HG03457 (cell line): Measurements from ENCODE around the gene PRX.
"Not testable (repeated sequence)": the region's sequence is repeated elsewhere in the genome, so short reads cannot be mapped to it uniquely, and the experiment has no call there.

Experiments
- ATAC-seq: cut with Tn5 transposase; IDR thresholded peaks from one replicate; pipeline ENCODE4 v1.9.1; 2021; ENCODE audit warnings: moderate number of reproducible peaks; ENCODE audit not compliant: unreplicated experiment

The PRX gene

DNA sequence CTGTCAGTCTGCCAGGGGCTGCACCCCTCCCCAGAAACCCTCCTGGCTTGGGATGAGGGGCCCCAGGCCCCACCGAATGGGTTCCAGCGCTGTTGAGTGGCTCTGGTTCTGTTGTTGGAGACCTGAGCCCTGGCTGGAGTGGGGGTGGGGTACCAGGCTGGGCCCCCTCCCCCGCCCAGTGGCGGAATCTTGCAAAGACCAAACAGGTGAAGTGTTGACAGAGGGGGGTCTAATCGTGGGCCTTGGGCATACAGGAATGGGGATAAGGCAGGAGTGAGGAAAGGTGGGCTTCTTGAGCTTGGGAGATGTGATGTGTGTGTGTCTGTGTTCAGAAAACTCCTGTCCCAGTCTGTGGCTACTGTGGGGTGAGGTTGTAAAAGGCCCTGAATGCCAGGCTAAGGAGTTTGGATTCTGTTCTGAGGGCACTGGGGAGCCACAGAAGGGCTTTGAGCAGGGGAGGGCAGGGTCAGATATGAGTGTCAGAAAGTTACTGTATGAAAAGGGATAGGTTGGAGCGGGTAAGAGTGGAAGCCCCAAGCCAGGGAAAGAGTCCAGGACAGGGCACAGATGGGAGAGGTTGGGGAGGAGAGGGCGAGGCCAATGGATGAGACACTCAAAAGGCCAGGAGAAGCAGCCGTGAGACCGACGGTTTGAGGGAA, 23.0 kb downstream of the PRX start, which contains the start of gene HIPK4:
Gene HIPK4 (minus strand): TSS at position 98 of the 659 bp plus-strand sequence. CDS start 279 bp downstream, outside the sequence.
- no peak for ATAC-seq

DNA sequence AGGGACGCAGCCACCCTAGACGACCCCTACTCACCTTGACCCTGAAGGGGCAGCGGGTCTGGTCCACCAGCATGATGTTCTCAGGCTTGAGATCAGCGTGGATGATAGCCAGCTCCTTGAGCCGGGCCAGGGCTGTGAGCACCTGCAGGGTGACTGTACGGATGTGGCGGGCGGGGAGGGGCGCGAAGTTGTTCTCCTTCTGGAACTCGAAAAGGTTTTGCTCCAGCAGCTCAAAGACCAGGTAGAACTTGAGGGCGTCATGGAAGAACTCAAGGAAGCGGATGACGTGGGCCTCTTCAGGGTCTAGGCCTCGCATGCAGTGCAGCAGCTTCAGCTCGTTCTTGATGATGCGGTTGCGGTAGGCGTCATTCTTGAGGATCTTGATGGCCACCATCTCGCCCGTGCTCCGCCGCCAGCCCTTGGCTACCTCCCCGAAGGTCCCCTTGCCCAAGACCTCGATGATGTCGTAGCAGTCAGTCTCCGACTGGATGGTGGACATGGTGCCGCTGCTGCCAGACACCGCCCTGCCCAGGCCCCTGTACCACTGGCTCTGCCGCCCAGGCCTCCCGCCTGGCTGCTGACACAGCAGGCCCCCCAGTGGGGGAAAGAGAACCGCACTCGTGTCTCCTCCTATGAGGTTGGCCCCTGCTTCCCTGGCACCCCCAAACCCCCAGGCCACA, 23.6 kb downstream of the PRX start:
- ATAC-seq: no peak

DNA sequence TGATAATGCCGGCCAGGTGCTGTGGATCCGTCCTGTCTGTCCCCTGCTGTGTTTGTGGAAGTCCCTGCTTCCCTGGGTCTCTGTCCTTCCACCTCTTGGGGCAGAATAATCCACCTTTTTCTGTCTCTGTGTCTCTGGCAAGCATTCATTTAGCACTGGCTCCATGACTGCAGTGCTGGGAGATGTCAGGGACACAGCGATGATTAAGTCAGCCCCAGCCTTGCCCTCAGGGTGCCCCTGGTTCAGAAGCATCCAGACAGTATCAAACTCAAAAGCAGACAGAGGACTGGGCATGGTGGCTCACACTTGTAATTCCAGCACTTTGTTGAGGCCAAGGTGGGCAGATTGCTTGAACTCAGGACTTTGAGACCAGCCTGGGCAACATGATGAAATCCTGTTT, 24.7 kb downstream of the PRX start:
- no peak for ATAC-seq

DNA sequence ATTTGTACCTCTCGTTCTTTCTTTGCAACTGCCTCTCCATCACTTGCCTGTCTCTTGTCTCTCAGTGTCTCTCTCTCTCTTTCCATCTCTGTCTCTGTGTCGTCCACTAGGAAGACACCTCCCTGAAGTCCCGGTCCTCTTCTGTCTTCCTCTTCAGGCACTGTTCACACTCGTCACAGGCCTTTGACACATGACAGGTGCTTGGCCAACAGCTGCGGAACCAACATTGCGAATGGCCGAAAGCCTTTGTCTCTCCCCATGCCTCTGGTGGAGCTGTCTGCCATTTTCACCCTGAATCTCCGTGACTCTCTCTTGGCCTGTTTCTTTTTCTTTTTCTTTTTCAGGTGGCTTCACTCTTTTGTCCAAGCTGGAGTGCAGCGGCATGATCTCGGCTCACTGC, 26.0 kb downstream of the PRX start:
- no peak for ATAC-seq

DNA sequence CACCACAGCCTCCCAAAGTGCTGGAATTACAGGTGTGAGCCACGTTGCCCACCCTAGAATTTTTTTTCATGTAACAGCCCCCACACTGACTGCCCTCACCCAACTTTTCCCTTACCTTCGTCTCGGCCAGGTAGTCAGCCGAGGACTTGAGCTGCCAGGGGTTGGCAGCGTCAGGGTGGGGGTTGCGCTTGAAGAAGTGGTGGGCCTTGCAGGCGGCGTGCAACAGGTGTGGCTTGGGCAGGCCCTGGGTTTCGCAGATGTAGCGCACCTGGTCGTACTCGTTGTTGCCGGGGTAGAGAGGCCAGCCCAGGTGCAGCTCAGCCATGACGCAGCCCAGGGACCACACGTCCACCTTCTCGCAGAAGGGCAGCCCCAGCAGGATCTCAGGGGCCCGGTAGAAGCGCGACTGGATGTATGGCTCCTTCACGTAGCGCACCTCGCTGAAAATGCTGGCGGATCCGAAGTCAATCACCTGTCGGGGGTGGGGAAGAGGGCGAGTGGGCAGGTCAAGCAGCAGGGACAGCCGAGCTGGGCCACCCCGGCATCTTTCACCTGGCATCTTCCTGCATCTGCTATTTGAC, 29.4 kb downstream of the PRX start:
- no peak for ATAC-seq

DNA sequence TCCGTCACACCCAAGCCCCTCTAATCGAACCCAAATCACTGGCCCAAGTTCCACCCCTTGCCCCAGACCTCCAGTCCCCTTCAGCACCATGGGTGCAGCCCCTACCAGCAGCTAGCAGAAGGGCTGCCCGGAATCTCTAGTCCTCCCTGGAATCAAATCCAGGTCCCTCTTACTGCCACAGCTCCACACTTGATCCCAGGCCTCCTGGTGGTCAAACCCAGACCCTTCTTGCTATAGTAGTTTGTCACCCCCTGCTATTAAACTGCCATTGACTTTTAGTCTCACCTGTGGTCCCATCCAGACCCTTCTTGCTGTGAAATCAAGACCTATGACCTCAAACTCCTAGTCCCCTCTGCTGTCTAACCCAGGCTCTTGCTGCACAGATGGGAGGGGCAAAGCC, 31.9 kb downstream of the PRX start:
- no peak for ATAC-seq

DNA sequence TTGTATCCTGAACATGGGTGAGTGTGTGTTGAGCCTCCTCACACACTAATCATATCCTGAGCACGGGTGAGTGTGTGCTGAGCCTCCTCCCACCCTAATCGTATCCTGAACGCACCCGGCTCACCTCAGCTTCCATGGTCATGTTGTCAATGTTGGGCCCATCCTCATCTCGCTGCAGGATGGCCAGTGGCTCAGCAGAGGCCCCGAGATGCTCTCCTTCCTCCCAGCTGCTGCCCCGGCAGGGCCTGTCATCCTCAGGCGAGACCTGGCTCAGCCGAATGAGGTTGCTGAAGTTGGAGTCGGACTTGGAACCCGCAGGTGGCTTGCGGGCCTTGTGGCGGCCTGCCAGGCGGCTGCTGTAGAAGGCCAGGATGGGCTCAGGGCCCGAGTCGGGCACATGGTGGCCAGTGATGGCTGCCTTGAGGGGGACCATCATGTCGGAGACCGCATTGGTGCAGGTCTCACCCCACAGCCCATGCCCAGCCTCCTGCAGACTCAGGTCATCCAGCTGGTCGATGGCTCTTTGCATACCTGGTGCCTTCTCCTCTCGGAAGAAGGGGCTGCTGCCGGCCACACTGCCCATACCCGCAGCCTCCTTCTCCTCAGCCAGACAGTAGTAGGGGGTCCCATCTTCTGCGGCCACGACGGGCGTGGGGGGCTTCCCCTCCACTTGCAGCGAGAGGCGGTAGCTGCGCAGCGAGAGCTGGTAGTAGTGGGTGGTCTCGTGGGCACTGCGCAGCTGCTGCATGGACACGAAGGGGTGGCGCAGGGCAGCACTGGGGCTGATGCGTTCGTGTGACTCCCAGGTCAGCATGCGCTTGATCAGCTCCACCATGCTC, 32.8 kb downstream of the PRX start:
- ATAC-seq: no peak

DNA sequence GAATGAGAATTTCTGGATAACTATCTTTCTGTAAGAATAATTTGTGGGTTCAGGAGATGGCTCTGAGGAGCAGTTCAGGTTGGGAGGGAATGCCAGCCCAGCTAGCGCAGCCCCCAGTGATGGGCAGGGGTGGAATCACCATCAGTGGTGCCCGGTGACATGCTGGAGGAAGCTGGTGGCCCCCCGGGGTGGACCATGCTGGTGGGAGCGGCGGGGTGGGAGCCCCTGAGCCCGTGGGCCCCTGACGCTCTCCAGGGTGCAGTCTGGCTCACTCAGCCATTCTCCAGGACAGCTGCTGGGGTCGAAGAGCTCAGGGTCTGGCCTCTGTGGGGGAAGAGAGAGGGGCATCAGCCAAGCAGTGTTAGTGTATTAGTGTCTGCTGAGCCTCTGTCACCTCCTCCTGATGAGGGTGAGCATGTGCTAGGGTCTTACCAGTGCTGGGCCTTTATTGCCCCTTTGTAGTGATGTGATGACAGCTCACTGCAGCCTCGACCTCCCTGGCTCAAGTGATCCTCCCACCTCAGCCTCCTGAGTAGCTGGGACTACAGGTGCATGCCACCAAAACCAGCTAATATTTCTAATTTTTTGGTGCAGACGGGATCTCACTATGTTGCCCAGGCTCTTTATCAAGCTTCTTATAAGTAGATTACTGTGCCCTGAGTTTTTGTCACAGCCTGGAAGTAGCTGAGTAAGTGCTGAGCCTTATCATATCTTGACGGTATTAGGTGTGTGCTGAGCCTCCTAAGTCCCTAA, 33.6 kb downstream of the PRX start:
- ATAC-seq: no peak

DNA sequence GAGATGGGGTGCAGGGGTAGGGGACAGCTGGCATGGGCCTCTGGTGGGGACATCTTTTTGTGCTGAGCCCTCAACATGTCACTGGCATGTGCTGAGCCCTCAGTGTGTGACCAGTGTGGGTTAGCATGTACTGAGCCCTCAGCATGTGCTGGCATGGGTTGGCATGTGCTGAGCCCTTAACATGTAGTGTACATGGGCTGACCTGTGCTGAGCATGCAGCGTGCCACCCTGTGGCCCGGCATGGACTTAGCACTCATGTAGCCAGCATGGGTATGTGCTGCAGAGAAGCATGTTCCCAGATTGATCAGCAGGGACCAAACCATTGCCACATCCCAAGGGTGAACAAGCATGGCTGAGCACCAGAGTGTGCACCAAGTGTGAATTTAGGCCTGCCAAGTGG, 34.7 kb downstream of the PRX start:
- no peak for ATAC-seq

DNA sequence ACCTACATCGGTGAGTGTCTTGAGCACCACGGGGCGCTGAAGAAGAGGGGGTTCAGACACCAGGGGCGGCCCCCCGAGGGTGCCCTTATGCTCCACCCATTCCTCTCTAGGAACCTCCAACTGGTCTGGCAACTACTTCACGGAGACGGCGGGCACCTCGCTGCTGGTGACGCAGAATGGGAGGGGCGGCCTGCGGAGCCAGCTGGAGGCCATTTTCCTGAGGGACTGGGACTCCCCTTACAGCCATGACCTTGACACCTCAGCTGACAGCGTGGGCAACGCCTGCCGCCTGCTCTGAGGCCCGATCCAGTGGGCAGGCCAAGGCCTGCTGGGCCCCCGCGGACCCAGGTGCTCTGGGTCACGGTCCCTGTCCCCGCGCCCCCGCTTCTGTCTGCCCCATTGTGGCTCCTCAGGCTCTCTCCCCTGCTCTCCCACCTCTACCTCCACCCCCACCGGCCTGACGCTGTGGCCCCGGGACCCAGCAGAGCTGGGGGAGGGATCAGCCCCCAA, 35.2 kb downstream of the PRX start:
- no peak for ATAC-seq

DNA sequence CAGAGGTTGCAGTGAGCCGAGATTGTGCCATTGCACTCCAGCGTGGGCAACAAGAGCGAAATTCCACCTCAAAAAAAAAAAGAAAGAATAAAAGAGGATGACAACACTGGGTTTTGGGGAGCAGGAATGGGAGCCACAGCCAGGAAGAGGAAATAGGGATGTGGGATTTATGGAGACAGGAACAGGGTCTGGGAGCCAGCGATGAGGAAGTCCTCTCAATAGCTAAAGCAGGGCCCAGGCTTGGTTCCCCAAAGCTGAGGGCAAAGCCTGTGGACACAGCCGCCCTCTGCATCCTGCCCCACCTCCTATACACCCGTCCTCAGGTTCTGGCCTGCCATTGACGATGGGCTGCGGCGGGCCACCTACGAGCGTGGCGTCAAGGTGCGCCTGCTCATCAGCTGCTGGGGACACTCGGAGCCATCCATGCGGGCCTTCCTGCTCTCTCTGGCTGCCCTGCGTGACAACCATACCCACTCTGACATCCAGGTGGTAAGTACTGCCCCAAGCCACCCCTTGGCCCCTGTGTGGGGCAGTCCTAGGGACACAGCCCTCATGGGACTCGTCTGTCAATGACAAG, 36.8 kb downstream of the PRX start:
- ATAC-seq: no peak

DNA sequence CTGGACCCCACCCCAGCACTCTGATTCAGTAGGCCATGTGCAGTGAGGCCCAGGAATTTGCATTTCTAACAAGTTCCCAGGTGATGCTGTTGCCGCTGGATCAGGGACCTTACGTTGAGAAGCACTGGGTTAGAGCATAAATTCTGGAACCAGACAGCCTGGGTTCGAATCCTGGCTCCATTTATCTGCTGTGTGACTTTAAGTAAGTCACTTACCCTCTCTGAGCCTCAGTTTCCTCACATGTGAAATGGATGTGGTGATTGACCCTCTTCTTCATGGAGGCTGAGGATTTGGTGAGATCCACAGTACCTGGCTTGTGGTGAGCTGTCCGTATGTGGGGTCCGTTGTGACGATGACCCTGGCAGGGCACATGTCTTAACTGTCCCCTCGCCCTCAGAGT, 39.1 kb downstream of the PRX start:
- ATAC-seq: no peak

DNA sequence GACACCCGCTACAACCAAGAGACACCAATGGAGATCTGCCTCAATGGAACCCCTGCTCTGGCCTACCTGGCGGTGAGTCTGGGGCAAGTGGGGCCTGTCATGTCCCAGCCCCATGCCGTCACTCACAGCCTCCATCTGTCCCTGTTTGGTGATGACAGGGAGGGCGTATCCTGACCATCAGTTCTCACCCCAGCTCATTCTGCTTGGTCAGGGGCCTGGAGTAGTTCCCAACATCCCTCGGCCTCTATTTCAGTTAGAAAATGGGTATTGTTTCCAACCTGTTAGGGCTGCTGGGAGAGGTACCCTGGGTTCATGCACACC, 41.4 kb downstream of the PRX start:
- ATAC-seq: no peak

DNA sequence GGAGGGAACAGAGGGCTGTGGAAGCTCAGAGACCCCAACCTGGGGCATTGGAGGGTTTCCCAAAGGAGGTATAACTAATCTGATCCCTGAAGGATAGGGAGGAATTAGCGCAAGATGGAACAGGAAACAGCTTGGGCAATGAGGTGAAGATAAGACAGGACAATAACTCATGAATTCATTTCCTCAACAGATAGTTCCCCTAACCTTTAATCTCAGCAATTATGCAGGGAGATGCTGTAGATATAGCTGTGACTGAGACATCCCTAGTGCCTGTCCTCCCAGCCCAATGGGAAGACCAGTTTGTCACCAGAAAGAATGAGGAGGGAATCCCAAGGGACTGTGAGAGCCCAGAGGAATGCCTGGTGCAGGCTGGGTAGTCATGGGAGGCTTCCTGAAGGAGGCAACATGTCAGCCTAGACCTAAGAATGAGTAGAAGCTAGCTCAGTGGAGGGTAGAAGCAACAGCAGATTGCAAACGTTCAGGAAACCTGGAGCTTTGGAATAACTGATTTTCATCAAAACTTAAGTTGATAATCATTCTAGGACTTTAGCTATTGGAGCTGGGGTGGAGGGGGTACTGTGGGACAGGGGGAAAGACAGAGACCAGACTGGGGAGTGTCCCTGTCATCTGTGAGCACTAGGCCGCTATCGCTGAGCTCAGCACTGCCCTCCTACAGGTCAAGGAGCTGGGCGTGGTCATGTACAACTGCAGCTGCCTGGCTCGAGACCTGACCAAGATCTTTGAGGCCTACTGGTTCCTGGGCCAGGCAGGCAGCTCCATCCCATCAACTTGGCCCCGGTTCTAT, 42.0 kb downstream of the PRX start:
- ATAC-seq: no peak

DNA sequence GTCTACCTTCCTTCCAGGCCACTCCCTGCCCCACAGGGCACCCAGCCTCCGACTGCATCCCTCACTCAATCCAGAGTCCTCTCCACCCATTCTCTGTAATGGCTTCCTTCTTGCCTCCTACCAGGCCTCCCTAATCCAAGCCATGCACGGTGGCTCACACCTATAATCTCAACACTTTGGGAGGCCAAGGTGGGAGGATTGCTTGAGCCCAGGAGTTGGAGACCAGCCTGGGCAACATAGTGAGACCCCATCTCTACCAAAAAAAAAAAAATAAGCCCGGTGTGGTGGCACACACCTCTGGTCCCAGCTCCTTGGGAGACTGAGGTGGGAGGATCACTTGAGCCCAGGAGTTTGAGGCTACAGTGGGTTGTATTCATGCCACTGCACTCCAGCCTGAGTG, 42.9 kb downstream of the PRX start:
- ATAC-seq: not testable (repeated sequence)

DNA sequence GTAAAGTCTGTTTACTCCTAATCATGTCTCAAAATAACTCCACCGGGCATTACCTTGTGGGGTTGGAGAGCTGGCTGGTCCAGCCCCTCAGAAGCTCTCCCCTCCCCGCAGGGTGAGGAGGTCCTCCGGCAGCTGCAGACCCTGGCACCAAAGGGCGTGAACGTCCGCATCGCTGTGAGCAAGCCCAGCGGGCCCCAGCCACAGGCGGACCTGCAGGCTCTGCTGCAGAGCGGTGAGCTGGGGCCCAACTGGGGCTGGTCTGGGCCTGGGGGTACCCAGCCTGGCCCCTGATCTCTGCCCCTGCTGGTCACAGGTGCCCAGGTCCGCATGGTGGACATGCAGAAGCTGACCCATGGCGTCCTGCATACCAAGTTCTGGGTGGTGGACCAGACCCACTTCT, 43.4 kb downstream of the PRX start:
- ATAC-seq: no peak

DNA sequence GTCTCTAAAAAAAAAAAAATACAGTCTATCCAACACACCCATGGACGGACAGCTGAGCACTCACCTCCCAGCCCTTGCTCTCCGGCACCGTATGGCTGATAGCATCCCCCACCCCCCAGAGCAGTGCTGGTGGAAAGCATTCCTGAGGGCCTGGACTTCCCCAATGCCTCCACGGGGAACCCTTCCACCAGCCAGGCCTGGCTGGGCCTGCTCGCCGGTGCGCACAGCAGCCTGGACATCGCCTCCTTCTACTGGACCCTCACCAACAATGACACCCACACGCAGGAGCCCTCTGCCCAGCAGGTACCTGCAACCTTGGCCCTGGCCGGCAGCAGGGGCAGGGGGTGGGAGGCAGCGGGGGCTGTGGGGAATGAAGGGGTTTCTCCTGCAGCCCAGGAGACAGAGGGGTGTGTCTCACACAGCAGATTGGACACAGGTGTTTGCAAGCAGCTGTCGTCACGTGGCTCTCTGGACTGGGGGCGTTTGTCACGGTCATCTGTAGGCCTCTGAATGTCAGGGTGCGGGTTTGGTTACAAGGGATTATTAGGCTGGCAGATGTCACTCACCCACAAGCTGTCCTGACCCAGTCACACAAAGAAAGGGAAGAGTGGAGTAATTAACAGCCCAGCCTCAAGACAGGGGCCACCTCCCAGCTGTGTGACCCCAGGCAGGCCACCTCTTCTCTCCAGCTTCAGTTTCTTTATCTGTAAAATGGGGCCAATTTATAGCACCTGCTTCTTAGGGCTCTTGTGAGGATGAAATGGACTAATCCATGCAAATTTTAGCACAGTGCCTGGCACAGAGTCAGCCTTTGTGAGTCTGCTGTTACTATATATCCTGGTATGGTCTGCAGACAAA, 45.4 kb downstream of the PRX start:
- ATAC-seq: no peak

DNA sequence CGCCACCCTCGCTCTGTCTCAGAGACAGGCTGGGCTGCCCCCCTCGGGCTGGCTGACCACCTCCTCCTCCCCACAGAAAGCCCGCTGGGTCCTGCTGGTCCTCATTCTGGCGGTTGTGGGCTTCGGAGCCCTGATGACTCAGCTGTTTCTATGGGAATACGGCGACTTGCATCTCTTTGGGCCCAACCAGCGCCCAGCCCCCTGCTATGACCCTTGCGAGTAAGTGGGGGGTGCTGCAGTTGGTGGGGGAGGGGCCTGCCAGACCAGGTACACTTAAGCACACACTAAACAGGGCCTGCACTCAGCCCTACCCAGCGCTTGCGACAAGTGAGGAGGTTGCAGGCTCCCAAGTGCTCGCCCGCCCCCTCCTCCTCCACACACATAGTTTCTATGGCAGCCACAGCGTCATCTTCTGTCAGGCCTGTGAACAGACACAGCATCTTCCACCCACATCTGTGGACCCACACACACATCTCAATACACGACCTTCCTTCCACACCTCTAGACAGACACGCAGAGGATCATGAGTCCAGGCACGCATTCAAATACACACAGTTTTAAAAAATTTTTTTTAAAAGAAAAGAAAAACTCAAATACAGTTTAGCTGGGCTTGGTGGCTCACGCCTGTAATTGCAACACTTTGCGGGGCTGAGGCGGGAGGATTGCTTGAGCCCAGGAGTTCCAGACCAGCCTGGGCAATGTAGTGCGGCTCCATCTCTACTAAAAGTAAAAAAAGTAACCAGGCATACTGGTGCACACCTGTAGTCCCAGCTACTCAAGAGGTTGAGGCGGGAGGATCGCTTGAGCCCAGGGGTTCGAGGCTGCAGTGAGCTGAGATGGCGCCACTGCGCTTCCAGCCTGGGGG, 46.2 kb downstream of the PRX start:
- ATAC-seq: no peak
